SU-DHL-6 (cell line): ENCODE data around the gene DNAI4.

Experiments
- EZH2phosphoT487 ChIP-seq: fragments of 200-600 bp; sonication (generic), shearing (Covaris generic); conservative IDR thresholded peaks from 2 replicates; pipeline ENCODE4 v1.6.1; 2018; ENCODE audit warnings: mild to moderate bottlenecking, antibody characterized with exemption, low read length, moderate library complexity, mixed read lengths
- TF ChIP-seq, protein P1 (sequence below): fragments of 200-600 bp; sonication (generic); IDR thresholded peaks from one replicate; pipeline ENCODE4 v1.5.1; 2017; ENCODE audit warnings: antibody characterized with exemption, mild to moderate bottlenecking, low read length, moderate library complexity; ENCODE audit not compliant: insufficient read depth, poor library complexity, severe bottlenecking

DNA sequence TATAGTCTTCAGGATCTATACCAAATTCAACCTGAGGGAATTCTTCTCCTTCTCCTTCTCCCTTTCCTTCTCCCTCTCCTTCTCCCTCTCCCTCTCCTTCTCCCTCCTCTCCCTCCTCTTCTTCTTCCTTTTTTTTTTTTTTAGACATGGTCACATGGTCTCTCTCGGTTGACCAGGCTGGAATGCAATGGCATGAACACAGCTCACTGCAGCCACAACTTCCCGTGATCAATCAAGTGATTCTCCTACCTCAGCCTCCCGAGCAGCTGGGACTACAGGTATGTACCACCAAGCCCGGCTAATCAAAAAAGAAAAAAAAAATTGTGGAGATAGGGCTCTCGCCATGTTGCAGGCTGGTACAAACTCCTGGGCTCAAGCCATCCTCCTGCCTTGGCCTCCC is 51.5 kb downstream of the DNAI4 start:
- TF ChIP-seq, protein P1, sequence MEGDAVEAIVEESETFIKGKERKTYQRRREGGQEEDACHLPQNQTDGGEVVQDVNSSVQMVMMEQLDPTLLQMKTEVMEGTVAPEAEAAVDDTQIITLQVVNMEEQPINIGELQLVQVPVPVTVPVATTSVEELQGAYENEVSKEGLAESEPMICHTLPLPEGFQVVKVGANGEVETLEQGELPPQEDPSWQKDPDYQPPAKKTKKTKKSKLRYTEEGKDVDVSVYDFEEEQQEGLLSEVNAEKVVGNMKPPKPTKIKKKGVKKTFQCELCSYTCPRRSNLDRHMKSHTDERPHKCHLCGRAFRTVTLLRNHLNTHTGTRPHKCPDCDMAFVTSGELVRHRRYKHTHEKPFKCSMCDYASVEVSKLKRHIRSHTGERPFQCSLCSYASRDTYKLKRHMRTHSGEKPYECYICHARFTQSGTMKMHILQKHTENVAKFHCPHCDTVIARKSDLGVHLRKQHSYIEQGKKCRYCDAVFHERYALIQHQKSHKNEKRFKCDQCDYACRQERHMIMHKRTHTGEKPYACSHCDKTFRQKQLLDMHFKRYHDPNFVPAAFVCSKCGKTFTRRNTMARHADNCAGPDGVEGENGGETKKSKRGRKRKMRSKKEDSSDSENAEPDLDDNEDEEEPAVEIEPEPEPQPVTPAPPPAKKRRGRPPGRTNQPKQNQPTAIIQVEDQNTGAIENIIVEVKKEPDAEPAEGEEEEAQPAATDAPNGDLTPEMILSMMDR, result no peak
- TF ChIP-seq EZH2phosphoT487, result no peak
